NOMO-1 treated with dmso at 0.1 percent for 144 hours (cell line): ENCODE measurements around the gene CIART.
"Not testable (repeated sequence)": the region's sequence is repeated elsewhere in the genome, so short reads cannot be mapped to it uniquely, and the experiment has no call there.

ENCODE experiments used
- DNase-seq: peaks from one replicate; lab custom pipeline; 2025; ENCODE audit not compliant: unreplicated experiment; lab: John Stamatoyannopoulos, UW

The CIART gene

DNA sequence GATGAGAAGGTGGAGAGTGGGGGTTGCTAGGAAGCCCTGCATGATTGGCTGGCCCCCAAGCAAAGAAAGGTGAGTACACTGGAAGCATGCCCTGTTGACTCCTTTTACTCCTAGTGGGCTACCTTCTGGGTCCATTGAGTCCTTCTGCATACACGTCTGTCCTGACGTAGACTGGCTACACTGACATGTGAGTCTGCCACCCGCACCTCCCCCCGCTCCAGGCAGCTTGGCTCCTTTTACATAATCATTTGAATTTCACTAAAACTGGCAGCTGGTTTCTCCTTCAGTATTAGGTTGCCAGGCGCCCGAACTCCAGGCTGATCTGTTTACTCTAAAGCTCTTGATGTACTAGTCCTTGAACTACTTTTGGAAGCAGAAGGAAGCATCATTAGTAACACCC, 20.0 kb downstream of the CIART start:
- DNase-seq: no peak

DNA sequence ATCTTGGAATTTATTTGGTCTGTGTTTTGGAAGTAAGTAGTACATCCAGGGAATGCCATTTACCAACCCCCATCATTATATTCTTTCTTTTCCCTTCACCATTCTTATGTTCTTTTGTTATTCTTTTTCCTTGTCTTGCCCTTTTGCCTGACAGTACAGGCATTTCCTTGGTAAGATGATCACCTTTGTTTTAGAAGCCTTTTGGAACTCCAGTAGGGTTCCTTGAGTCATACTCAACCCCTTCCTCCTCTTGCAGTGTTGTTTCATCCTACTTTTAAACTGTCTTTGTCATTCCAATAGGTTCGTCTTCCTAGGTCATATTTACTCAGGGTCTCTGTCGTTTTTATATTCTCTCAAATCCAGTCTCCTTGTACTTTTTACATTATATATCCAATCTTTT, 20.5 kb downstream of the CIART start:
- no peak for DNase-seq

DNA sequence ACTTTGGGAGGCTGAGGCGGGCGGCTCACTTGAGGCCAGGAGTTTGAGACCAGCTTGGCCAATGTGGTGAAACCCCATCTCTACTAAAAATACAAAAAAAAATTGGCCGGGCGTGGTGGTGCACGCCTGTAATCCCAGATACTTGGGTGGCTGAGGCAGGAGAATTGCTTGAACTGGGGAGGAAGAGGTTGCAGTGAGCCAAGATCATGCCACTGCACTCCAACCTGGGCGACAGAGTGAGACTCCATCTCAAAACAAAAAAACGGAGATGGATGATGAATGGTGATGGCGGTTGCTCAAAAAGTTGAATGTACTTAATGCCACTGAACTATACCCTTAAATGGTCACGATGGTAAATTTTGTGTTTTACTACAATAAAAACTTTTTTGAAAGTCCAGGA, 26.2 kb downstream of the CIART start:
- DNase-seq: not testable (repeated sequence)

DNA sequence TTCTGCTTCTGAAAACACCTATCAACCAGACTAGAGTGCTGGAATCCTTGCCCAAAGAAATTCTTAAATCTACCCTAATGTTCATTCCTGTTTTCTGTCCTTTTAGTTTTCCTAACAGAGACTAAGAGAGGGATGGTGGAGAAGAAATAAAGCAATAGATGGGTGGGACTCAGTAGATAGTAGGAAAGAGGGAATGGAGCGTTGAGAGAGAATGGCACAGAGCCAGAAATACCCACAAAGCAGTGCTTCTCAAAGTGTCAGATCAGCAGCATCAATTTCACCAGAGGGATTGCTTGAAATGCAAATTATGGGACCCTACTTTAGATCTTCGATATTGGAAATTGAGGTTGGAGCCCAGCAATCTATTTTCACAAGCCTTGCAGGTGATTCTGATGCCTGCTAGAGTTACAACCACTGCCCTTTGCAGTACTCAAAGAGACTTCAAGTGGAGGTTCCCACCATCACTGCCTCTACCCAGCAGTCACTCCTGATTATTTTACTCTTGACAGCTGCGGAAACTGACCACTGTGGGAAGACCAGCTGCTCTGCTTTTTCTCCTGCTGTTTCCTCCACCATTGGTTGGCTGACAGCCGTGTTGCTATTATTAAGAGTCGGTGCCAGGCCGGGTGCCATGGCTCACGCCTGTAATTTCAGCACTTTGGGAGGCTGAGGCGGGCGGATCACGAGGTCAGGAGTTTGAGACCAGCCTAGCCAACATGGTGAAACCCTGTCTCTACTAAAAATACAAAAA, 27.6 kb downstream of the CIART start:
- DNase-seq: no peak

DNA sequence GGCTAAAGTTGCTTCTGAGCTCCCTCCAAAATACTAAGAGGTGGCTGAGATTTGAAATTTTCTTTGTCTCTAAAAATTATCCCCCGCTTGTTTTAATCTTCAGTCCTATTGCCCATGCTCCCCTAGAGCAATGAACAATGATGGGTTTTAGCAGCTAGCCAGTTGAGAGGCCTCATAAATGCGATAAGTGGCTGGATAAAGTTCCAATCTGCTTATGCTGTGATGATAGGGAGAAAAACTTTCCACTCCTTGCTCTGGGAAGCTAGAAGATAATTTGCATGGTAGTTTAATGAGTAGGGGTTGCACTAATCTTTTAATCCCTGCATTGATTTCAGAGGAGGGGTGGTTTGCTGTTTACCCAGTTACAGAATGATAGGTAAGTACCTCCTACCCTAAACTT, 29.4 kb downstream of the CIART start:
- no peak for DNase-seq

DNA sequence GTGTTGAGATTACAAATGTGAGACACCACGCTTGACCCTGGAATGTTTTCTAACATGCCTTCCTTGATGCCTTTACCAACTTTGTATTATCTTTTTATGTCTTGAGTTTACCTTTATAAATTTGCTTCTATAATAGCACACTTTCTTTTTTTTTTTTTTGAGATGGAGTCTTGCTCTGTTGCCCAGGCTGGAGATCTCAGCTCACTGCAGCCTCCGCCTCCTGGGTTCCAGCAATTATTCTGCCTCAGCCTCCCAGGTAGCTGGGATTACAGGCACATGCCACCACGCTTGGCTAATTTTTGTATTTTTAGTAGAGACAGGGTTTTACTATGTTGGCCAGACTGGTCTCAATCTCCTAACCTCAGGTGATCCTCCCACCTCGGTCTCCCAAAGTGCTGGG, 32.3 kb downstream of the CIART start:
- DNase-seq: not testable (repeated sequence)

DNA sequence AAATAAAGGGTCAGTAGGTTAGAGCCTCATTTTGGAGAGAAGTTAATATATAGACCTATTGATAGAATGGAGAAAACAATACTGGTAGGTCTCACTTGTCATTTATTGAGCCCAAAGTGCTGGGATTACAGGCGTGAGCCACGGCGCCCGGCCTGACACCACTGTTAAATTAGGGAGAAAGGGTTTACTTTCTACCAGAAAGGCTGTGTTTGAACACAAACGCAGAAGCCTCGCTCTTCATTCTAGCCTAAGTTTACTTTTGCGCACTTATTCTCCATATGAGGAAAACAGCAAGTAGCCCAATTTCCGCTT, 38.3 kb downstream of the CIART start:
- DNase-seq: no peak

DNA sequence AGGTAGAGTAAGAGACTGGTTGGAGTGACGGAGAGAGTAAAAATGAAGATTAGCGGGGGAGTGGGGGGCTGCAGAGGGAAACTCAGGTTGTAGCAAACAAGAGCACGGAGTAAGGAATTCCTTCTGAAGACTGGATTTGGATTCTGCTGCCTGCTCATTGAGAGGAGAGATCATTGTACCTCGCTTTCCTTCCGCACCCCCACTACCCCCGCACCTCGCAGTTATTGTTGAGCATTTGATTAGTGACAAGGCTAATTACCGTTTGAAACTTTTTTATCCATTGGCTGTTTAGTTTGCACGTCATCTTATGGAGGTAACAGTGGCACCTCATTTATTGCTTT, 39.4 kb downstream of the CIART start:
- peak; percentile 10 for DNase-seq

DNA sequence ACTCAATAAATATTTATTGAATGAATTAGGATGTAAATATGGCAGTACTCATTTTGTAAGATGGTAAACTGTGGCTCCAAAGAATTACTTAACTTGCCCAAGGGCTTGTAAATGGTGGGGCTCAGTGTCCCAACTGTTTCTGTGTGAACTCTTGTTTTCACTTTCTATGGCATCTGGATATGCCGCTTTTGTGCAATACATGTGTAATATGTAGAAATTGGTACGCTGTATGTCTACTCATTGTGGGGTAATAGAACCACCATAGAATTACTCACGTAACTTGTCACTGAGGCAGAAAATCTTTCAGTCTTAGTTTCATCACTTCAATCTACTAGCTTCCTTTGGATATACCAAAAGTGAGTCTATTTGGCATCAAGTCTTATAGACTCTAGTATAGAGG, 40.0 kb downstream of the CIART start:
- peak; percentile 69 for DNase-seq

DNA sequence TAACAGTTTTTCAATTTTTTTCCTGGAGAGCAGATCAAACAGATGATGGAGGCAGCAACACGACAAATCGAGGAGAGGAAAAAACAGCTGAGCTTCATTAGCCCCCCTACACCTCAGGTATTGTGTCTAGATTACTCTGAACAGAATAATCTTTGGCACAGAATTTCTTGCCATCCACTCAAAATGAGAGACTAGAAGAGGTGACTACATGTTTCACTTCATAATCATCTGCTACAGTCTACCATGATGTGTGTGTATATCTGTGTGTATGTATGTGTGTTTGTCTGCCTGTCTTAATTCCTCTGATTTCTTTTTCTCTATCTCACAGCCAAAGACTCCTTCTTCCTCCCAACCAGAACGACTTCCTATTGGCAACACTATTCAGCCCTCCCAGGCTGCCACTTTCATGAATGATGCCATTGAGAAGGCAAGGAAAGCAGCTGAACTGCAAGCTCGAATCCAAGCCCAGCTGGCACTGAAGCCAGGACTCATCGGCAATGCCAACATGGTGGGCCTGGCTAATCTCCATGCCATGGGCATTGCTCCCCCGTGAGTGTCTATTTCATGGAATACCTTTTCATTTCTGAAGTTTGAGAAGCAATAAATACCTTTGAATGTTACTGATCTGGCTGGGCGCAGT, 50.4 kb downstream of the CIART start:
- no peak for DNase-seq
